H1 (cell line): ENCODE results near the gene EXOC3L1. TPM values are rescaled to one million over a fixed set of nuclear protein-coding genes. Genes with fewer than 3 reads are reported as not detected.

Experiments
- EP300 ChIP-seq, 2 experiments: IDR thresholded peaks; 1 replicate in 1 of 2; 2 replicates in 1 of 2; pipeline ENCODE4 v1.6.1; 2011 to 2012; ENCODE audit warnings: low read depth in 2 of 2, low read length in 2 of 2, mild to moderate bottlenecking in 2 of 2, borderline replicate concordance in 1 of 2, inconsistent platforms in 1 of 2, moderate library complexity in 1 of 2
- JUN ChIP-seq: IDR thresholded peaks from 2 replicates; pipeline ENCODE4 v1.6.1; 2011; ENCODE audit warnings: low read depth, mild to moderate bottlenecking, improper control_type of control experiment, low read length
- RAD21 ChIP-seq, 2 experiments: IDR thresholded peaks in 1 of 2; conservative IDR thresholded peaks in 1 of 2; 2 replicates each; pipeline ENCODE4 v1.6.1; 2011; ENCODE audit warnings: low read depth in 2 of 2, low read length in 2 of 2, improper control_type of control experiment in 1 of 2, inconsistent platforms in 1 of 2, mild to moderate bottlenecking in 1 of 2, moderate library complexity in 1 of 2
- SIN3A ChIP-seq, 2 experiments: IDR thresholded peaks in 1 of 2; conservative IDR thresholded peaks in 1 of 2; 2 replicates each; pipeline ENCODE4 v1.6.1; 2011 to 2012; ENCODE audit warnings: low read length in 2 of 2, improper control_type of control experiment in 1 of 2, low read depth in 1 of 2, mild to moderate bottlenecking in 1 of 2
- TAF7 ChIP-seq: optimal IDR thresholded peaks from 2 replicates; pipeline ENCODE3; 2011; ENCODE audit warnings: low read depth, mild to moderate bottlenecking, inconsistent platforms, low read length, moderate library complexity, borderline replicate concordance
- polyA plus RNA-seq, 7 experiments: library from polyadenylated mRNA; depleted of rRNA in 3 of 7; stranded (reverse) in 5 of 7; unstranded in 2 of 7; fragments of >200 nt in 5 of 7; fragments of 200-250 nt in 2 of 7; gene quantifications; 1 replicate in 5 of 7; 2 replicates in 1 of 7; 4 replicates in 1 of 7; pipeline versions ENCODE4 v1.2.1 to v1.2.3, GENCODE V29; 2011 to 2013; ENCODE audit warnings: missing spikeins in 2 of 7, mixed read lengths in 2 of 7
- total RNA-seq: library from RNA; stranded (reverse); fragmentation: NEBNext Ultra II Directional; extraction: Animal tissue kit (Norgen Biotek cat#: 25700); gene quantifications from 2 replicates; pipeline ENCODE4 v1.2.1, GENCODE V29; 2021

The EXOC3L1 gene
- total and polyA plus RNA-seq, 2 of the 8 experiments (the other 6 are each of a cell fraction or from before 2014, with no cell fraction given), result 1.3 TPM

DNA sequence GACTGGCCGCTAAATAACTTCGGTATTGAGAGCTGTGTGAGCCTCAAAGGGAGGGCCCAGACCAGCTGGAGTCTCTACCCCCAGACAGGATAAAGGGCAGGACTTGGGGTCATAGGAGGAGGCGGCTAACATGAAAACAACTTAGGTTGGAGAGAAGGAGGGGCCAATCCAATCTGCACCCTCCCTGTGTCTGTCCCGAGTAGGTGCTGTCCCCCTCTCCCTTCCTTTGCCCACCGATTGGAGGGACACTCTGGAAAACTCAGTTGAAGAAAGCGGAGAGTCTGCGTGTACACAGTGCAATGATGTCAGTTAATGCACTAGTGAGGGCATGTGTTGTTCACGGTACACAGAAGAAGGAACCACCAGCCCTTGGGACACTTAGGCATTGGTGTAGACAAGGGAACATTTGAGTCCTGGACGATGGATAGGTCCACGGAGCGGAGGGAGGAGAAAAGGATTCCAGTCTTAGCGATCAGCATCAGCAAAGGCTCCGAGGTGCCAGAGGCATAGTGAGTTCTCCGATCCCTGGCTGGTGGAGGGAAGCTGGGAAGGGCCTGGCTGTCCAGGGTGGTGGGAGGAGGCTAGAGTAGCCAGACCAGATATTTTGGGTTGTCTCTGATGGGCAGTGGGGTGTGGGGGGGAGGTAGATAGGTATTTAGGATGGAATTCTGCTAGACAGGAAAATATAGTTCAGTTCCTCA lies 18.8 kb downstream of the EXOC3L1 start (continued):
- TF ChIP-seq EP300 (IDR thresholded peaks at IDR 0.05; ENCODE audit: borderline replicate concordance in 1 of 2, low read depth in 2 of 2, low read length in 2 of 2) (no peak), JUN (no peak), TAF7 (no peak), RAD21 (IDR thresholded peaks at IDR 0.05 in 1 of 2, conservative IDR thresholded peaks at IDR 0.05 in 1 of 2; ENCODE audit: low read depth in 2 of 2, low read length in 2 of 2) (no peak), SIN3A (conservative IDR thresholded peaks at IDR 0.05 in 1 of 2, IDR thresholded peaks at IDR 0.05 in 1 of 2; ENCODE audit: low read depth in 1 of 2, low read length in 2 of 2) (0 out of 4 replicates have a peak, but pooled peaks of 1 of the 2 experiments have one; percentile 21)
